HG02884 (cell line): ENCODE data around the gene RXRG.

ENCODE experiments used
- ATAC-seq: cut with Tn5 transposase; IDR thresholded peaks from one replicate; pipeline ENCODE4 v1.9.1; 2021; ENCODE audit warnings: mild to moderate bottlenecking, moderate library complexity; ENCODE audit not compliant: unreplicated experiment

RXRG gene

GRCh38 chr1:165451691-165452090 lies 6.8 kb upstream of the RXRG start:
- ATAC-seq, result no peak

- no peak for ATAC-seq
Observed at GRCh38 chr1:165449131-165449530, 4.2 kb upstream of the RXRG start.

- ATAC-seq, result no peak
Observed at GRCh38 chr1:165445388-165445787, 462 bp upstream of the RXRG start.

- ATAC-seq, result no peak
Observed at GRCh38 chr1:165443539-165444311, 1.2 kb downstream of the RXRG start.

GRCh38 chr1:165442653-165443052 lies 2.3 kb downstream of the RXRG start:
- ATAC-seq, result no peak

- ATAC-seq, result no peak
Observed at GRCh38 chr1:165442053-165442452, 2.9 kb downstream of the RXRG start.

- ATAC-seq, result no peak
Observed at GRCh38 chr1:165441166-165441880, 3.6 kb downstream of the RXRG start.

- no peak for ATAC-seq
Observed at GRCh38 chr1:165439330-165439729, 5.6 kb downstream of the RXRG start.

- no peak for ATAC-seq
Observed at GRCh38 chr1:165436994-165437393, 7.9 kb downstream of the RXRG start.

GRCh38 chr1:165435801-165436200 lies 9.1 kb downstream of the RXRG start:
- no peak for ATAC-seq

- no peak for ATAC-seq
Observed at GRCh38 chr1:165434281-165434680, 10.6 kb downstream of the RXRG start.

GRCh38 chr1:165431079-165431478 lies 13.8 kb downstream of the RXRG start:
- peak; percentile 85 for ATAC-seq

- ATAC-seq, result no peak
Observed at GRCh38 chr1:165426745-165427144, 18.2 kb downstream of the RXRG start.

GRCh38 chr1:165425621-165426020 lies 19.3 kb downstream of the RXRG start:
- ATAC-seq, result no peak

GRCh38 chr1:165424454-165425216 lies 20.3 kb downstream of the RXRG start:
- no peak for ATAC-seq

GRCh38 chr1:165423136-165423535 lies 21.8 kb downstream of the RXRG start:
- no peak for ATAC-seq

GRCh38 chr1:165420655-165421054 lies 24.3 kb downstream of the RXRG start:
- no peak for ATAC-seq

GRCh38 chr1:165419839-165420238 lies 25.1 kb downstream of the RXRG start:
- ATAC-seq, result no peak

GRCh38 chr1:165418195-165418594 lies 26.7 kb downstream of the RXRG start:
- no peak for ATAC-seq

GRCh38 chr1:165416876-165417275 lies 28.1 kb downstream of the RXRG start:
- no peak for ATAC-seq

GRCh38 chr1:165415068-165415467 lies 29.9 kb downstream of the RXRG start:
- ATAC-seq, result no peak

GRCh38 chr1:165414620-165415019 lies 30.3 kb downstream of the RXRG start:
- ATAC-seq, result no peak
